H1 (cell line): ENCODE measurements around the gene PSMC4. TPM values are rescaled to one million over a fixed set of nuclear protein-coding genes. Genes with fewer than 3 reads are reported as not detected.

Experiments
- CTCF ChIA-PET: fragments of 300-600 bp; sonication (Branson Sonifier 250); formaldehyde crosslinking; loops from one replicate; lab custom pipeline; 2021; ENCODE audit not compliant: partially characterized antibody; lab: Charles Lee
- POLR2A ChIA-PET: fragments of 300-600 bp; sonication (Branson Sonifier 250); formaldehyde crosslinking; loops from one replicate; lab custom pipeline; 2021; ENCODE audit warnings: inconsistent platforms; ENCODE audit not compliant: partially characterized antibody; lab: Charles Lee
- DNase-seq, 2 experiments: peaks; one replicate each; pipeline versions ENCODE4 v3.0.0 to v3.0.0-alpha.2; 2010 to 2022; ENCODE audit warnings: low spot score in 2 of 2, low read depth in 1 of 2, mixed read lengths in 1 of 2
- FAIRE-seq: peaks from 2 replicates; lab custom pipeline; 2011; peaks lifted over from hg19 to GRCh38; lab: Jason Lieb, UNC
- H2AFZ ChIP-seq: 2 replicates; pipeline ENCODE4 v1.8.1; 2012; ENCODE audit warnings: low read length, inconsistent platforms
- H2AK5ac ChIP-seq: 2 replicates; pipeline ENCODE4 v1.6.1; 2013; ENCODE audit warnings: low read depth, low read length
- H2BK120ac ChIP-seq: replicated peaks from 2 replicates; pipeline ENCODE3; 2013; ENCODE audit warnings: low read depth, low read length, inconsistent platforms
- H2BK12ac ChIP-seq: 2 replicates; pipeline ENCODE4 v1.6.1; 2013; ENCODE audit warnings: low read depth, low read length
- H2BK15ac ChIP-seq: 2 replicates; pipeline ENCODE4 v1.6.1; 2013; ENCODE audit warnings: low read length
- H2BK20ac ChIP-seq: 2 replicates; pipeline ENCODE4 v1.6.1; 2013; ENCODE audit warnings: low read length
- H2BK5ac ChIP-seq: 2 replicates; pipeline ENCODE4 v1.6.1; 2013; ENCODE audit warnings: low read depth, low read length
- H3K14ac ChIP-seq: 2 replicates; pipeline ENCODE4 v1.6.1; 2013; ENCODE audit warnings: inconsistent platforms; ENCODE audit not compliant: insufficient read length
- H3K18ac ChIP-seq: 2 replicates; pipeline ENCODE4 v1.6.1; 2013; ENCODE audit warnings: low read length; ENCODE audit errors: extremely low read depth
- H3K23ac ChIP-seq: 2 replicates; pipeline ENCODE4 v1.6.1; 2013; ENCODE audit warnings: inconsistent platforms; ENCODE audit not compliant: insufficient read length
- H3K23me2 ChIP-seq: 2 replicates; pipeline ENCODE4 v1.6.1; 2013; ENCODE audit warnings: low read depth, low read length
- H3K27ac ChIP-seq: 2 replicates; pipeline ENCODE4 v1.6.1; 2011; ENCODE audit warnings: low read depth, low read length, inconsistent platforms
- H3K27me3 ChIP-seq, 4 experiments: replicated peaks in 1 of 4; 1 replicate in 1 of 4; 2 replicates in 3 of 4; pipeline versions ENCODE4 v1.6.1 to v1.8.1; 2011 to 2013; ENCODE audit warnings: low read length in 3 of 4, mild to moderate bottlenecking in 3 of 4, inconsistent platforms in 2 of 4, mixed read lengths in 2 of 4, moderate library complexity in 1 of 4; ENCODE audit not compliant: control insufficient read depth in 3 of 4, insufficient read depth in 3 of 4; ENCODE audit errors: extremely low read depth in 1 of 4
- H3K36me3 ChIP-seq, 4 experiments: 2 replicates each; pipeline versions ENCODE4 v1.6.1 to v1.8.1; 2011 to 2013; ENCODE audit warnings: mild to moderate bottlenecking in 4 of 4, low read length in 3 of 4, moderate library complexity in 2 of 4, control low read depth in 1 of 4, inconsistent platforms in 1 of 4; ENCODE audit not compliant: insufficient read depth in 4 of 4, control insufficient read depth in 2 of 4
- H3K4ac ChIP-seq: replicated peaks from 2 replicates; pipeline ENCODE3; 2013; ENCODE audit warnings: low read length, low read depth, mixed read lengths, inconsistent platforms; ENCODE audit not compliant: insufficient read length
- H3K4me1 ChIP-seq, 4 experiments: replicated peaks in 1 of 4; 1 replicate in 1 of 4; 2 replicates in 3 of 4; pipeline versions ENCODE4 v1.6.1 to v1.8.1; 2011 to 2013; ENCODE audit warnings: low read length in 3 of 4, inconsistent platforms in 2 of 4, mixed read lengths in 1 of 4; ENCODE audit not compliant: insufficient read depth in 4 of 4, control insufficient read depth in 3 of 4
- H3K4me2 ChIP-seq, 2 experiments: 2 replicates each; pipeline versions ENCODE4 v1.6.1 to v1.8.1; 2011 to 2013; ENCODE audit warnings: low read depth in 2 of 2, low read length in 2 of 2, control low read depth in 1 of 2, inconsistent platforms in 1 of 2, mild to moderate bottlenecking in 1 of 2; ENCODE audit not compliant: insufficient read depth in 1 of 2
- H3K4me3 ChIP-seq, 4 experiments: fragments of 200-600, 300-600 bp in 1 of 4; sonication (generic), shearing (Covaris generic), sonication (Bioruptor Twin) in 1 of 4; 2 replicates each; pipeline versions ENCODE4 v1.5.1 to v1.8.1; 2011 to 2016; ENCODE audit warnings: low read length in 4 of 4, low read depth in 3 of 4, control low read depth in 2 of 4, inconsistent platforms in 2 of 4, mild to moderate bottlenecking in 2 of 4, mixed read lengths in 1 of 4, moderate library complexity in 1 of 4; ENCODE audit not compliant: insufficient read depth in 2 of 4; ENCODE audit errors: extremely low read depth in 1 of 4
- H3K56ac ChIP-seq: replicated peaks from 2 replicates; pipeline ENCODE3; 2013; ENCODE audit warnings: low read depth, mild to moderate bottlenecking, mixed read lengths, low read length, inconsistent platforms; ENCODE audit not compliant: insufficient read length
- H3K79me1 ChIP-seq: 2 replicates; pipeline ENCODE4 v1.6.1; 2013; ENCODE audit warnings: low read depth, low read length, control low read depth
- H3K79me2 ChIP-seq, 2 experiments: 2 replicates each; pipeline versions ENCODE4 v1.6.1 to v1.8.1; 2012 to 2013; ENCODE audit warnings: low read length in 2 of 2, mild to moderate bottlenecking in 2 of 2, inconsistent platforms in 1 of 2; ENCODE audit not compliant: insufficient read depth in 2 of 2, control insufficient read depth in 1 of 2
- H3K9ac ChIP-seq, 4 experiments: replicated peaks in 1 of 4; 1 replicate in 1 of 4; 2 replicates in 3 of 4; pipeline versions ENCODE4 v1.6.1 to v1.8.1; 2011 to 2013; ENCODE audit warnings: low read depth in 3 of 4, low read length in 3 of 4, control low read depth in 2 of 4, mild to moderate bottlenecking in 2 of 4, moderate library complexity in 2 of 4, inconsistent platforms in 1 of 4; ENCODE audit errors: extremely low read depth in 1 of 4
- H3K9me3 ChIP-seq, 2 experiments: 2 replicates each; pipeline versions ENCODE4 v1.6.1 to v1.8.1; 2012 to 2013; ENCODE audit warnings: mild to moderate bottlenecking in 2 of 2, moderate library complexity in 2 of 2, control low read depth in 1 of 2, inconsistent platforms in 1 of 2, low read depth in 1 of 2, low read length in 1 of 2, mixed read lengths in 1 of 2; ENCODE audit not compliant: insufficient read depth in 2 of 2
- H4K20me1 ChIP-seq, 2 experiments: replicated peaks in 1 of 2; 2 replicates each; pipeline versions ENCODE3 to v1.8.1; 2011 to 2013; ENCODE audit warnings: inconsistent platforms in 2 of 2, low read length in 2 of 2, mild to moderate bottlenecking in 1 of 2; ENCODE audit not compliant: insufficient read depth in 2 of 2, control insufficient read depth in 1 of 2
- H4K5ac ChIP-seq: 2 replicates; pipeline ENCODE4 v1.6.1; 2013; ENCODE audit warnings: low read length, low read depth, mixed read lengths, inconsistent platforms; ENCODE audit not compliant: insufficient read length
- H4K8ac ChIP-seq: 2 replicates; pipeline ENCODE4 v1.8.0; 2013; ENCODE audit warnings: mild to moderate bottlenecking, moderate library complexity, low read length, inconsistent platforms; ENCODE audit not compliant: insufficient read depth; ENCODE audit errors: extremely low read depth
- H4K91ac ChIP-seq: replicated peaks from 2 replicates; pipeline ENCODE3; 2013; ENCODE audit warnings: low read length, mixed read lengths, inconsistent platforms; ENCODE audit not compliant: insufficient read length
- ATF3 ChIP-seq: IDR thresholded peaks from 2 replicates; pipeline ENCODE4 v1.6.1; 2011; ENCODE audit warnings: low read depth, mild to moderate bottlenecking, low read length; ENCODE audit not compliant: insufficient read depth
- WGBS, 2 experiments: shearing (Covaris generic) in 1 of 2; methylation state at CpG; one replicate each; pipeline versions ENCODE4 v1.1.6 to v1.1.7; 2013 to 2015; ENCODE audit warnings: low lambda C conversion rate in 2 of 2, mixed read lengths in 2 of 2, inconsistent platforms in 1 of 2, low coverage in 1 of 2, missing lambda C conversion rate in 1 of 2; ENCODE audit not compliant: insufficient replicate concordance in 2 of 2, insufficient coverage in 1 of 2, insufficient read length in 1 of 2; ENCODE audit errors: extremely low coverage in 1 of 2, missing lambda C conversion rate in 1 of 2; 5-methylcytosine and 5-hydroxymethylcytosine counted together
- polyA plus RNA-seq, 7 experiments: library from polyadenylated mRNA; depleted of rRNA in 3 of 7; stranded (reverse) in 5 of 7; unstranded in 2 of 7; fragments of >200 nt in 5 of 7; fragments of 200-250 nt in 2 of 7; gene quantifications; 1 replicate in 5 of 7; 2 replicates in 1 of 7; 4 replicates in 1 of 7; pipeline versions ENCODE4 v1.2.1 to v1.2.3, GENCODE V29; 2011 to 2013; ENCODE audit warnings: missing spikeins in 2 of 7, mixed read lengths in 2 of 7
- total RNA-seq: library from RNA; stranded (reverse); fragmentation: NEBNext Ultra II Directional; extraction: Animal tissue kit (Norgen Biotek cat#: 25700); gene quantifications from 2 replicates; pipeline ENCODE4 v1.2.1, GENCODE V29; 2021

The PSMC4 gene
- total and polyA plus RNA-seq, 2 of the 8 experiments (the other 6 are each of a cell fraction or from before 2014, with no cell fraction given): 116 to 126 TPM

DNA sequence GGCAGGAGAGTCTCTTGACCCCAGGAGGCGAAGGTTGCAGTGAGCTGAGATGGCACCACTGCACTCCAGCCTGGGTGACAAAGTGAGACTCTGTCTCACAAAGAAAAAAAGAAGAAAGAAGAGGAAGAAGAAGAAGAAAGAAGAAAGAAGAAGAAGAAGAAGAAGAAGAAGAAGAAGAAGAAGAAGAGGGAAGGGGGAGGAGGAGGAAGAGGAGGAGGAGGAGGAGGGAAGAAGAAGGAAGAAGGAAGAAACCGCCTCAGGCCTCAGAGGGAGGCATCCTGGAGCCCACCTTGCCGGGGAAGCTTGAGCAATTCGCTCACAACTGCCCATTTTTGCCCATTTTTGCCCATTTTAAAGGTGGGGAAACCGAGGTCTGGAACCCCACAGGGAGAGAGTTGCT lies 46.0 kb upstream of the PSMC4 start:
- POLR2A ChIA-PET: no interaction called here
- no peaks in the 10 kb centered on the region for H3K79me2 ChIP-seq
- H3K18ac ChIP-seq: no peak overlapping the region
- CTCF ChIA-PET: interaction anchor here (0.8 kb wide), 1 partner anchor 71 kb away, joined by 4 read pairs; no protein-coding TSS in a partner anchor
- no peaks in the 10 kb centered on the region for H3K4me1 ChIP-seq
- no peaks in the 10 kb centered on the region for H4K20me1 ChIP-seq
- no peak overlapping the region for H2AK5ac ChIP-seq
- no peak overlapping the region for H3K4ac ChIP-seq
- H3K79me1 ChIP-seq: no peaks in the 10 kb centered on the region
- TF ChIP-seq ATF3: no peak
- H3K27me3 ChIP-seq: no peaks in the 10 kb centered on the region
- H4K5ac ChIP-seq: no peak overlapping the region
- H3K9me3 ChIP-seq: no peaks in the 10 kb centered on the region
- no peak overlapping the region for H4K8ac ChIP-seq
- FAIRE-seq: no peak
- no peak overlapping the region for H4K91ac ChIP-seq
- no peak overlapping the region for H2BK5ac ChIP-seq
- H3K4me2 ChIP-seq: no peak overlapping the region
- H3K4me3 ChIP-seq: no peak overlapping the region
- no peaks in the 10 kb centered on the region for H3K36me3 ChIP-seq
- no peak overlapping the region for H2BK15ac ChIP-seq
- H3K14ac ChIP-seq: no peak overlapping the region
- no peak overlapping the region for H2BK20ac ChIP-seq
- no peak overlapping the region for H3K9ac ChIP-seq
- no peak overlapping the region for H2AFZ ChIP-seq
- DNase-seq: no peak
- no peak overlapping the region for H2BK120ac ChIP-seq
- no peak overlapping the region for H2BK12ac ChIP-seq
- WGBS, 2 experiments: 92% methylated on average over 5 of the region's 5 CpGs; no CpG with 5 or more reads in 1 of the 2 experiments
- H3K27ac ChIP-seq: no peak overlapping the region
- no peak overlapping the region for H3K56ac ChIP-seq
- H3K23ac ChIP-seq: no peak overlapping the region
- no peaks in the 10 kb centered on the region for H3K23me2 ChIP-seq
